ENCODE data around the gene ASIC2. TPM values are rescaled to one million over a fixed set of nuclear protein-coding genes. Genes with fewer than 3 reads are reported as not detected.

Gene ASIC2
- total RNA-seq, 1 experiment from 2014 or later, result 0.74 TPM

DNA sequence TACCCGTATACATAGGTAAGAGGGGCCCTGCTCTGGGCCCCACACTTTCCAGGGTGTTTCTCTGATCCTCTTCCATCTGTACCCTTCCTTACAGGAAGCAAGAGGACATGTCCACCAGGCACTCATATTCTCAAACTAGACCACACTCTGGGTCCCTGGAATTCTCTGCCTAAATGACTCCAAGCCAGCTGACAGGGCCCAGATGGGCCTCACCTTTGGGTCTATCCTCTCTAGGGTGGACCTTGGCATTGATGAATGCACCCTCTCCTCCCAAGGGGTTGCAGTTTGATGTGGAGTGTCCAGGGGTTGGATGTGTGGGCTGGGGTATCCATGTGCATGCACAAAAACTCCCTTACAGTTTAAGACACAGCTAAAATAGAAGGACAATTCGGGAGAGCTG is 95.8 kb downstream of the ASIC2 start:
- Histone ChIP-seq H2BK120ac (ENCODE audit: low read depth, low read length, poor library complexity, severe bottlenecking) (no peak overlapping the region), H4K5ac (ENCODE audit: insufficient read length, low read depth, low read length) (no peak overlapping the region), H3K79me2 (ENCODE audit: insufficient read depth, low read length) (no peaks in the 10 kb centered on the region), H3K14ac (ENCODE audit: insufficient read depth, low read length) (no peak overlapping the region), H3K9ac (ENCODE audit: extremely low read depth, insufficient read length, low read length) (no peak overlapping the region), H4K20me1 (ENCODE audit: control insufficient read depth, insufficient read depth, insufficient read length) (no peaks in the 10 kb centered on the region), H3K4me2 (ENCODE audit: insufficient read depth, insufficient read length, low read length) (no peak overlapping the region), H3K56ac (ENCODE audit: insufficient read length, low read depth, low read length) (no peak overlapping the region), H2BK12ac (ENCODE audit: insufficient read length, low read depth, low read length) (no peak overlapping the region), H3K23me2 (ENCODE audit: insufficient read length, low read depth, low read length, poor library complexity, severe bottlenecking) (no peaks in the 10 kb centered on the region), H2AK5ac (ENCODE audit: insufficient read length, low read length) (no peak overlapping the region), H2BK5ac (ENCODE audit: insufficient read length, low read length) (no peak overlapping the region), H4K8ac (replicated peaks; ENCODE audit: insufficient read length, low read depth, low read length) (no peak overlapping the region), H2BK20ac (ENCODE audit: low read depth, low read length, poor library complexity, severe bottlenecking) (no peak overlapping the region), H3K27me3 (ENCODE audit: insufficient read depth, low read length) (peaks cover 34% of the 10 kb centered on the region), H2BK15ac (ENCODE audit: low read depth, low read length) (no peak overlapping the region), H4K91ac (ENCODE audit: insufficient read length, low read depth, low read length) (no peak overlapping the region), H3K9me3 (ENCODE audit: control insufficient read depth, low read depth, low read length) (no peaks in the 10 kb centered on the region), H2AFZ (ENCODE audit: low read length) (no peak overlapping the region), H3K79me1 (ENCODE audit: insufficient read depth, low read depth, low read length, poor library complexity, severe bottlenecking) (no peaks in the 10 kb centered on the region), H3T11ph (ENCODE audit: low read length) (no peak overlapping the region), H3K18ac (ENCODE audit: insufficient read length, low read depth, low read length) (no peak overlapping the region), H3K4ac (ENCODE audit: low read depth, low read length) (no peak overlapping the region), H3K27ac (ENCODE audit: insufficient read length, low read depth, low read length) (no peak overlapping the region), H3K23ac (ENCODE audit: insufficient read length, low read depth, low read length) (no peak overlapping the region), H3K4me1 (ENCODE audit: insufficient read depth, low read length) (peaks cover 6% of the 10 kb centered on the region; the same call in 1 of the 2 replicates)
- Mint-ChIP-seq H3K36me3 (ENCODE audit: insufficient read depth in 1 of 3, low read depth in 3 of 3) (no peaks in the 10 kb centered on the region), H3K4me1 (peaks cover 18 to 26% of the 10 kb centered on the region in 2 experiments), H3K27me3 (ENCODE audit: low read depth) (peaks cover 98% of the 10 kb centered on the region), H3K4me3 (no peak overlapping the region), H3K9me3 (no peaks in the 10 kb centered on the region; a peak in 1 of 5 replicates), H3K27ac (no peak overlapping the region)
- TF ChIP-seq, protein P1, sequence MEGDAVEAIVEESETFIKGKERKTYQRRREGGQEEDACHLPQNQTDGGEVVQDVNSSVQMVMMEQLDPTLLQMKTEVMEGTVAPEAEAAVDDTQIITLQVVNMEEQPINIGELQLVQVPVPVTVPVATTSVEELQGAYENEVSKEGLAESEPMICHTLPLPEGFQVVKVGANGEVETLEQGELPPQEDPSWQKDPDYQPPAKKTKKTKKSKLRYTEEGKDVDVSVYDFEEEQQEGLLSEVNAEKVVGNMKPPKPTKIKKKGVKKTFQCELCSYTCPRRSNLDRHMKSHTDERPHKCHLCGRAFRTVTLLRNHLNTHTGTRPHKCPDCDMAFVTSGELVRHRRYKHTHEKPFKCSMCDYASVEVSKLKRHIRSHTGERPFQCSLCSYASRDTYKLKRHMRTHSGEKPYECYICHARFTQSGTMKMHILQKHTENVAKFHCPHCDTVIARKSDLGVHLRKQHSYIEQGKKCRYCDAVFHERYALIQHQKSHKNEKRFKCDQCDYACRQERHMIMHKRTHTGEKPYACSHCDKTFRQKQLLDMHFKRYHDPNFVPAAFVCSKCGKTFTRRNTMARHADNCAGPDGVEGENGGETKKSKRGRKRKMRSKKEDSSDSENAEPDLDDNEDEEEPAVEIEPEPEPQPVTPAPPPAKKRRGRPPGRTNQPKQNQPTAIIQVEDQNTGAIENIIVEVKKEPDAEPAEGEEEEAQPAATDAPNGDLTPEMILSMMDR (conservative IDR thresholded peaks at IDR 0.05), result no peak
- WGBS (ENCODE audit: extremely low coverage, insufficient read length, low lambda C conversion rate), result no CpG with 5 or more reads among the region's 2 CpGs
- peak; percentile 12 for DNase-seq

Measured in H9 (cell line).